DOHH2 (cell line): Measurements from ENCODE around the gene RFLNA.

Experiments
- EZH2phosphoT487 ChIP-seq: fragments of 200-600 bp; sonication (generic); IDR thresholded peaks from 2 replicates; pipeline ENCODE4 v1.6.1; 2017; ENCODE audit warnings: borderline replicate concordance, mild to moderate bottlenecking, antibody characterized with exemption, low read length, moderate library complexity, mixed read lengths
- TF ChIP-seq, protein P1 (sequence below): fragments of 200-600 bp; sonication (generic); IDR thresholded peaks from one replicate; pipeline ENCODE4 v1.5.1; 2014; ENCODE audit warnings: antibody characterized with exemption, mild to moderate bottlenecking, low read depth, low read length; ENCODE audit not compliant: poor library complexity, severe bottlenecking

- TF ChIP-seq, protein P1, sequence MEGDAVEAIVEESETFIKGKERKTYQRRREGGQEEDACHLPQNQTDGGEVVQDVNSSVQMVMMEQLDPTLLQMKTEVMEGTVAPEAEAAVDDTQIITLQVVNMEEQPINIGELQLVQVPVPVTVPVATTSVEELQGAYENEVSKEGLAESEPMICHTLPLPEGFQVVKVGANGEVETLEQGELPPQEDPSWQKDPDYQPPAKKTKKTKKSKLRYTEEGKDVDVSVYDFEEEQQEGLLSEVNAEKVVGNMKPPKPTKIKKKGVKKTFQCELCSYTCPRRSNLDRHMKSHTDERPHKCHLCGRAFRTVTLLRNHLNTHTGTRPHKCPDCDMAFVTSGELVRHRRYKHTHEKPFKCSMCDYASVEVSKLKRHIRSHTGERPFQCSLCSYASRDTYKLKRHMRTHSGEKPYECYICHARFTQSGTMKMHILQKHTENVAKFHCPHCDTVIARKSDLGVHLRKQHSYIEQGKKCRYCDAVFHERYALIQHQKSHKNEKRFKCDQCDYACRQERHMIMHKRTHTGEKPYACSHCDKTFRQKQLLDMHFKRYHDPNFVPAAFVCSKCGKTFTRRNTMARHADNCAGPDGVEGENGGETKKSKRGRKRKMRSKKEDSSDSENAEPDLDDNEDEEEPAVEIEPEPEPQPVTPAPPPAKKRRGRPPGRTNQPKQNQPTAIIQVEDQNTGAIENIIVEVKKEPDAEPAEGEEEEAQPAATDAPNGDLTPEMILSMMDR, result no peak
- no peak for TF ChIP-seq EZH2phosphoT487
Observed at GRCh38 chr12:124279315-124279714, 15.6 kb upstream of the RFLNA start.
